Uterus (tissue), 4 donors: Measurements from ENCODE around the gene HEG1. TPM values are rescaled to one million over a fixed set of nuclear protein-coding genes. Genes with fewer than 3 reads are reported as not detected.
"Not testable (repeated sequence)": the region's sequence is repeated elsewhere in the genome, so short reads cannot be mapped to it uniquely, and the experiment has no call there.

ENCODE experiments used
- DNase-seq, 2 donors: peaks; one replicate each; pipeline ENCODE4 v3.0.0-alpha.2; 2019 to 2020
- H3K27ac ChIP-seq, 2 donors: fragments of 200-600 bp; sonication (generic); 1 replicate in 1 of 2; 2 replicates in 1 of 2; pipeline ENCODE4 v1.5.1; 2016 to 2018
- H3K27me3 ChIP-seq, 2 donors: fragments of 200-600 bp; sonication (generic); one replicate each; pipeline ENCODE4 v1.5.1; 2018 to 2019; ENCODE audit warnings: control low read depth in 1 of 2
- H3K36me3 ChIP-seq, 2 donors: fragments of 200-600 bp; sonication (generic); one replicate each; pipeline ENCODE4 v1.5.1; 2019; ENCODE audit warnings: control low read depth in 1 of 2
- H3K4me1 ChIP-seq, 2 donors: fragments of 200-600 bp; sonication (generic); one replicate each; pipeline ENCODE4 v1.5.1; 2018 to 2019; ENCODE audit warnings: control low read depth in 1 of 2
- H3K4me3 ChIP-seq, 2 donors: fragments of 200-600 bp; sonication (generic); 1 replicate in 1 of 2; 2 replicates in 1 of 2; pipeline ENCODE4 v1.5.1; 2018 to 2019; ENCODE audit warnings: mild to moderate bottlenecking in 1 of 2
- H3K9me3 ChIP-seq, 2 donors: fragments of 200-600 bp; sonication (generic); one replicate each; pipeline ENCODE4 v1.5.1; 2019; ENCODE audit warnings: control low read depth in 1 of 2
- POLR2A ChIP-seq, 2 donors: fragments of 450-650 bp; IDR thresholded peaks; one replicate each; pipeline ENCODE4 v1.6.1; 2016; ENCODE audit warnings: antibody characterized with exemption in 2 of 2, mild to moderate bottlenecking in 1 of 2, moderate library complexity in 1 of 2
- intact Hi-C: fragments of 100-400 bp; cut with DNase I; formaldehyde crosslinking; loops from one replicate; pipeline ENCODE4 v1.15.1; 2023; ENCODE audit warnings: low total_unique reads
- total RNA-seq, 4 donors: library from RNA; depleted of rRNA in 3 of 4; stranded (reverse); fragments of >200 nt in 3 of 4; gene quantifications; one replicate each; pipeline versions ENCODE4 v1.1.0 to v1.2.4, GENCODE V29; 2014 to 2023
- TF ChIP-seq, protein P1 (sequence below), 4 experiments: fragments of 200-600 bp in 2 of 4; fragments of 450-650 bp in 2 of 4; sonication (generic) in 2 of 4; IDR thresholded peaks; one replicate each; pipeline ENCODE4 v1.5.1; 2016 to 2019; ENCODE audit warnings: antibody characterized with exemption in 4 of 4, mild to moderate bottlenecking in 2 of 4, moderate library complexity in 1 of 4
- donor health status: DM: yes; HTN: yes; CAD: no.

Gene HEG1
- total RNA-seq, 4 donors from 2014 or later = 64.8 to 97.0 (median 71.7) TPM

DNA sequence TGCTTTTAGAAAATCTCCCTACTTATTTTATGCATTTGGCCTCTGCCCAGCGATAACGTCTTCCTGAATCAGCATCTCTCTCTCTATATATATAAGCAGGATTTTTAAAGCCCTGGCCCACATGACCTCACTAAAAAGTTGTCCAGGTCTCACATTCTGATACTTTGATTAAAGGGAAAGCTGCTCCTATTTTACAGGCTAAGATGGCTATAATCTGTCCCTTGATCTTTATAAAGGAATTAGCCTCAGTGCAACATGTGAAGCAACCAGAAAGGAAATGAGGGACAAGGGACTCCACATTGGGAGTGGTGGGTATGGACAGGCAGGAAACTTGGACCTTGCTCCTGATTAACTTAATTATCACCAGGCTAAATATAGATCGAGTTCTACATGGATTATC is 95.7 kb downstream of the HEG1 start:
- no peak overlapping the region for H3K27ac ChIP-seq
- no peak overlapping the region for H3K4me3 ChIP-seq
- DNase-seq = no peak
- TF ChIP-seq, protein P1, sequence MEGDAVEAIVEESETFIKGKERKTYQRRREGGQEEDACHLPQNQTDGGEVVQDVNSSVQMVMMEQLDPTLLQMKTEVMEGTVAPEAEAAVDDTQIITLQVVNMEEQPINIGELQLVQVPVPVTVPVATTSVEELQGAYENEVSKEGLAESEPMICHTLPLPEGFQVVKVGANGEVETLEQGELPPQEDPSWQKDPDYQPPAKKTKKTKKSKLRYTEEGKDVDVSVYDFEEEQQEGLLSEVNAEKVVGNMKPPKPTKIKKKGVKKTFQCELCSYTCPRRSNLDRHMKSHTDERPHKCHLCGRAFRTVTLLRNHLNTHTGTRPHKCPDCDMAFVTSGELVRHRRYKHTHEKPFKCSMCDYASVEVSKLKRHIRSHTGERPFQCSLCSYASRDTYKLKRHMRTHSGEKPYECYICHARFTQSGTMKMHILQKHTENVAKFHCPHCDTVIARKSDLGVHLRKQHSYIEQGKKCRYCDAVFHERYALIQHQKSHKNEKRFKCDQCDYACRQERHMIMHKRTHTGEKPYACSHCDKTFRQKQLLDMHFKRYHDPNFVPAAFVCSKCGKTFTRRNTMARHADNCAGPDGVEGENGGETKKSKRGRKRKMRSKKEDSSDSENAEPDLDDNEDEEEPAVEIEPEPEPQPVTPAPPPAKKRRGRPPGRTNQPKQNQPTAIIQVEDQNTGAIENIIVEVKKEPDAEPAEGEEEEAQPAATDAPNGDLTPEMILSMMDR (IDR thresholded peaks at IDR 0.05) = no peak
- no peak for TF ChIP-seq POLR2A (IDR thresholded peaks at IDR 0.05)
- H3K9me3 ChIP-seq = no peaks in the 10 kb centered on the region
- H3K36me3 ChIP-seq = no peaks in the 10 kb centered on the region
- no peaks in the 10 kb centered on the region for H3K4me1 ChIP-seq
- H3K27me3 ChIP-seq = no peaks in the 10 kb centered on the region
- intact Hi-C loops = no loop called here

DNA sequence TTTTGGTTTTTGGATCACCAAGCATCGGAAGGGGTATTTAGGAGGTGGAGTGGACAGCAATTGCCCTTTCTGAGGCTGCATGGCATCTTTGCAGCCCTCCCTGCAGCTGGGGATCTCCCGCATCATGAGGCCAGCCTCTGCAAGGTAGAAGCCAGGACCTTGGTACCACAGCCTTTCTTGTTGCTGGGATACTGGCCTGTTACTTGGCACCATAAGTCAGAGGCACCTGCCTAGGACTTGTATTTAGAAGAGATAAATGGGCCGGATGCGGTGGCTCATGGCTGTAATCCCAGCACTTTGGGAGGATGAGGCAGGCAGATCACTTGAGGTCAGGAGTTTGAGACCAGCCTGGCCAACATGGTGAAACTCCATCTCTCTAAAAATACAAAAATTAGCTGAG is 97.8 kb downstream of the HEG1 start:
- H3K9me3 ChIP-seq, DNase-seq, H3K4me3 ChIP-seq, H3K4me1 ChIP-seq, H3K36me3 ChIP-seq, H3K27me3 ChIP-seq, H3K27ac ChIP-seq, intact Hi-C loops: not testable (repeated sequence)

DNA sequence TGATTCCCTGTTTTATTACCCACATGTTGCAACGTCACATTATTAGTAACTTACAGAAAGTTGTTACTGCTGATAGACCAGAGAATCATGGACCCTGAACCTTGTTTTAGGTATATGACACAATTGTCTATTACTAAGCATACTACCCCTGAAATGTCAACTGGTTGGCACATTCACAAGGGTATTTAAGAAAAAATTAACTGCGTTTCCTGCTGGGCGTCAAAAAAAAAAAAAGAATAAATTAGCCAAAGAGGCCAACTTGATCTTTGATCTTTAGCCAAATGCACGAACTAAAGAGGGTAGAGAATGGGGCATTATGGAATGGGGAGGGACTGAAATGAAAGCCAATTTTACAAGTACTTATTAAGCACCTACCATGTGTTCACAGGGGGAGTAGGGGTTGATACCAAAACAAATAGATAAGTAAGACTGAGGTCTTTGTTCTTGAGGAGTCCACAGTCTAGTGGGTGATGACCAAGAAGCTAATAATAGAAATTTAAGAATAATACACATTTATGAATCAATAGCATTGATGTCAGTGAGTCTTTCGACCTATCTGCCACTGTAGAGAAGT is 103.4 kb downstream of the HEG1 start:
- no peak for TF ChIP-seq POLR2A (IDR thresholded peaks at IDR 0.05)
- TF ChIP-seq, protein P1 (IDR thresholded peaks at IDR 0.05) = no peak
- no peak overlapping the region for H3K4me3 ChIP-seq
- intact Hi-C loops = no loop called here
- no peaks in the 10 kb centered on the region for H3K4me1 ChIP-seq
- no peak for DNase-seq
- H3K27ac ChIP-seq = no peak overlapping the region
- no peaks in the 10 kb centered on the region for H3K9me3 ChIP-seq
- H3K27me3 ChIP-seq = no peaks in the 10 kb centered on the region
- H3K36me3 ChIP-seq = no peaks in the 10 kb centered on the region

DNA sequence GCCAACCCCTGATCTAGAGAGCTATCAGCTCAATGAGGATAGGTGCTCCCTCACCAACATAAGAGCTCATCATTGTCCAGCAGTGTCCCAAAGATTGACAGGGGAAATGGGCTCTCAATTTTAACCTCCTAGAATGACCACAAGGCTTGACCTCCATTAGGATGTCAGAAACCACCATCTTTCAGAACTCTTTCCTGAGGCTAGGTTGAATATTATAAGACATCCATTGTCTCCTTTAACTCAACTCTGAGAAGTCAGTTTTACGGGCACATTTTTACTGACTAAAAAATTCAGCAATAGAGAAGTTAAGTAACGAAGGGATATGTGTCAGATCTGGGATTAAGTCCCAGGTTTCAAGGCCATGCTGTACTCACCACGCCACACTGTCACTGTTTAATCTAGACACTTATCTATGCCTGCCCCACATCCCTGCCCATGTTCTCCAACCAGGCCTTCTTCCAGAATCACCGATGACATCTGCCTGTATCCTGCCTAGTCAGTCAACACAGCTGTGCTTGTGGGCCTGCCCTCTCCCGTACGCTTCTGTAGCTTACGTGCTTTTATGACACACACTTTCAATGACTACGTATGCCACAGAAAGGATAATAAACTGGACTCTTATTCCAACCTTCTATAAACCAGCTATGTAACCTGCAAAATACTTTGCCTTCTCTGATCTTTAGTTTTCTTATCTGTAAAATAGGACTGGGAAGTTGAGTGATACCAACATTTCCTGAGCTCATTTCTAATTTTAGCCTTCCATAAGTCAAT is 104.1 kb downstream of the HEG1 start:
- intact Hi-C loops = no loop called here
- Histone ChIP-seq H3K27me3 (no peaks in the 10 kb centered on the region), H3K4me1 (no peaks in the 10 kb centered on the region), H3K4me3 (no peak overlapping the region), H3K9me3 (no peaks in the 10 kb centered on the region), H3K36me3 (no peaks in the 10 kb centered on the region), H3K27ac (no peak overlapping the region)
- TF ChIP-seq POLR2A (IDR thresholded peaks at IDR 0.05) = no peak
- TF ChIP-seq, protein P1 (IDR thresholded peaks at IDR 0.05) = no peak
- no peak for DNase-seq

DNA sequence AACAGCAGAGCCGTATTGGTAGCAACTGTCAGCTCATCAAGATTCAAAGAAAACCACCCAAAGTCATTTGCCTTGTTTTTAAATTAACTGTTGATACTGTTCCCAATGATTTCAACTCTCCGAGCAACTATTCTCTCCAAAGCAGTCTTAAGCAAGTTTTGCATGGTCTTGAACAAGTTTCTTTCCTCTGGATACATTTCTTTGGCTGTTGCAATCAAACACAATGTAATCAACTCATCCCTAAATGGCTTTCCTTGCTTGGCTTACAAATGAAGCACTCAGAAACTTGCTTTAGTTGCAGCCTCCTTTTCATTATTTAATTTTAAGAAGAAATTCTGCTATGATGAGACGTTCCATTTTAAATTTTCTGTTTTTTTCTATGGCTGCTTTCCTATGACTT is 105.8 kb downstream of the HEG1 start:
- no peak for DNase-seq
- no peak overlapping the region for H3K4me3 ChIP-seq
- H3K36me3 ChIP-seq = no peaks in the 10 kb centered on the region
- H3K9me3 ChIP-seq = no peaks in the 10 kb centered on the region
- intact Hi-C loops = no loop called here
- no peaks in the 10 kb centered on the region for H3K4me1 ChIP-seq
- no peak overlapping the region for H3K27ac ChIP-seq
- no peaks in the 10 kb centered on the region for H3K27me3 ChIP-seq
- no peak for TF ChIP-seq POLR2A (IDR thresholded peaks at IDR 0.05)
- TF ChIP-seq, protein P1 (IDR thresholded peaks at IDR 0.05) = no peak
